K562 (cell line): Measurements from ENCODE around the gene ZNF335. TPM values are rescaled to one million over a fixed set of nuclear protein-coding genes. Genes with fewer than 3 reads are reported as not detected.

Experiments used
- CREB3L1 ChIP-seq: fragments of 450-650 bp; IDR thresholded peaks from 2 replicates; pipeline ENCODE4 v1.6.1; 2014; ENCODE audit warnings: low read depth, mild to moderate bottlenecking, moderate library complexity, borderline replicate concordance
- E2F8 ChIP-seq: fragments of 450-650 bp; IDR thresholded peaks from 2 replicates; pipeline ENCODE4 v1.7.1; 2018; ENCODE audit warnings: mild to moderate bottlenecking, low read depth; ENCODE audit not compliant: partially characterized antibody
- FOXK1 ChIP-seq: sonication (generic); formaldehyde crosslinking; IDR thresholded peaks from 2 replicates; pipeline ENCODE4 v1.8.0; 2022; ENCODE audit warnings: missing genetic modification reagents, mild to moderate bottlenecking, borderline replicate concordance
- GATA2 ChIP-seq: sonication (generic); formaldehyde crosslinking; IDR thresholded peaks from 2 replicates; pipeline ENCODE4 v1.4.0; 2020; ENCODE audit warnings: mild to moderate bottlenecking, missing genetic modification reagents
- GTF3C2 ChIP-seq: IDR thresholded peaks from 3 replicates; pipeline ENCODE4 v1.6.1; 2011; ENCODE audit warnings: borderline replicate concordance, mild to moderate bottlenecking, moderate library complexity; ENCODE audit not compliant: insufficient read length; ENCODE audit errors: extremely low read depth
- HLTF ChIP-seq: fragments of 450-650 bp; IDR thresholded peaks from 2 replicates; pipeline ENCODE4 v1.6.1; 2016
- KDM4B ChIP-seq, 2 experiments: fragments of 450-650 bp in 1 of 2; sonication (generic) in 1 of 2; IDR thresholded peaks; 2 replicates each; pipeline ENCODE4 v1.6.1; 2016 to 2017; ENCODE audit warnings: borderline replicate concordance in 2 of 2, antibody characterized with exemption in 1 of 2, low read depth in 1 of 2, mild to moderate bottlenecking in 1 of 2
- NUFIP1 ChIP-seq: fragments of 450-650 bp; IDR thresholded peaks from 2 replicates; pipeline ENCODE4 v1.6.1; 2018; ENCODE audit not compliant: partially characterized antibody
- PHF21A ChIP-seq: fragments of 450-650 bp; IDR thresholded peaks from 2 replicates; pipeline ENCODE4 v1.6.1; 2017; ENCODE audit warnings: low read depth, borderline replicate concordance
- POLR3G ChIP-seq: IDR thresholded peaks from 2 replicates; pipeline ENCODE4 v1.6.1; 2011; ENCODE audit not compliant: insufficient read length, insufficient replicate concordance; ENCODE audit errors: extremely low read depth
- RBM39 ChIP-seq: fragments of 200-400 bp; formaldehyde crosslinking; optimal IDR thresholded peaks from 2 replicates; pipeline ENCODE3; 2018; ENCODE audit warnings: low read depth, low read length
- RNF2 ChIP-seq: sonication (generic); IDR thresholded peaks from 2 replicates; pipeline ENCODE4 v1.6.1; 2016
- SETDB1 ChIP-seq: IDR thresholded peaks from one replicate; pipeline ENCODE4 v1.6.1; 2012; ENCODE audit warnings: low read length, control low read depth, inconsistent platforms
- ZEB2 ChIP-seq: fragments of 450-650 bp; IDR thresholded peaks from 2 replicates; pipeline ENCODE4 v1.6.1; 2016
- ZFP1 ChIP-seq: fragments of 450-650 bp; formaldehyde crosslinking; IDR thresholded peaks from 2 replicates; pipeline ENCODE4 v1.4.0; 2020; ENCODE audit warnings: mild to moderate bottlenecking, mixed read lengths
- ZNF324 ChIP-seq: fragments of 250-450 bp; sonication (Bioruptor Pico); IDR thresholded peaks from 2 replicates; pipeline ENCODE4 v1.4.0; 2020; ENCODE audit warnings: mild to moderate bottlenecking
- ZNF408 ChIP-seq: fragments of 250-450 bp; sonication (Bioruptor Pico); IDR thresholded peaks from 2 replicates; pipeline ENCODE4 v1.4.0; 2020; ENCODE audit warnings: low read depth, mild to moderate bottlenecking, moderate library complexity
- ZNF695 ChIP-seq: fragments of 450-650 bp; formaldehyde crosslinking; IDR thresholded peaks from 2 replicates; pipeline ENCODE4 v1.4.0; 2020; ENCODE audit warnings: mild to moderate bottlenecking, moderate library complexity
- polyA plus RNA-seq, 8 experiments: library from polyadenylated mRNA; depleted of rRNA in 4 of 8; stranded (reverse) in 5 of 8; unstranded in 3 of 8; fragments of >200 nt; fragmentation: Nextera tagmentation in 2 of 8; fragmentation: Illumina TruSeq in 1 of 8; extraction: Ambion mirVana in 2 of 8; extraction: Trizol in 1 of 8; gene quantifications; 2 replicates each; pipeline versions ENCODE4 v1.2.1 to v1.2.3, GENCODE V29; 2011 to 2014; ENCODE audit warnings: inconsistent platforms in 1 of 8, missing spikeins in 1 of 8
- total RNA-seq, 7 experiments: library from RNA; depleted of rRNA in 6 of 7; stranded (reverse); fragments of >200 nt in 6 of 7; fragmentation: Illumina TruSeq in 2 of 7; extraction: Trizol in 2 of 7; gene quantifications; 2 replicates each; pipeline versions ENCODE4 v1.2.1 to v1.2.3, GENCODE V29; 2011 to 2021; ENCODE audit warnings: low replicate concordance in 1 of 7

The ZNF335 gene
- total and polyA plus RNA-seq, 9 of the 15 experiments (the other 6 are each of a cell fraction or from before 2014, with no cell fraction given): 0.39 to 16.0 (median 7.6) TPM

DNA sequence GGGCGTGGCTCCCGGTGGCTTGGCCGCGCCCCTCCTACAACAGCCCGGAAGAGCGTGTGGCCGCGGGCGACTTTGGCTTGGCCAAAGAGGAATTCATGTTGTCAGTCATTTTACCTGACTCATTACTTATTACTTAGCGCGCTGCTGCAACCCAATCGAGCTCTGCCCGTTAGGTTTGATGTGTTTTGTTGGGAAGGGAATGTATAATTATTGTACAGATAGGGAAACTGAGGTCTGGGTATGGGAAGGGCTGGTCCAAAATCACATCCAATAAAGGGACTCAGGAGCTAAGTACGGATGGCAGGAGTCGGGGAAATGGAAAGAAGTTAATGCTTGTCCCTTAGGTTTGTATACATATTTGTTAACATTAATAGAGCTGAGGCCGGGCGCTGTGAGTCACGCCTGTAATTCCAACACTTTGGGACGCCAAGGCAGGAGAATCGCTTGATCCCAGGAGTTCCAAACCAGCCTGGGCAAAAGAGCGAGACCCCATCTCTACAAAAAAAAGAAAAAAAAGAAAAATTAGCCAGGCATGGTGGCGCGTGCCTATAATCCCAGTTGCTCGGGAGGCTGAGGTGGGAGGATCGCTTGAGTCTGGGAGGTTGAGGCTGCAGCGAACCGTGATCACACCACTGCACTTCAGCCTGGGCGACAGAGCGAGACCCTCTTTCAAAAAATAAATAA lies 639 bp upstream of the ZNF335 start (continued):
- no peak for TF ChIP-seq E2F8
- no peak for TF ChIP-seq PHF21A
- TF ChIP-seq GTF3C2: no peak
- TF ChIP-seq ZEB2: no peak
- 0 out of 2 replicates have a peak, but pooled peaks have one; percentile 63 for TF ChIP-seq FOXK1 (CRISPR knock-in tag)
- TF ChIP-seq SETDB1: no peak
- TF ChIP-seq GATA2 (CRISPR knock-in tag): no peak
- no peak for TF ChIP-seq HLTF
- no peak for TF ChIP-seq RNF2
- no peak for TF ChIP-seq POLR3G
- no peak for TF ChIP-seq KDM4B (IDR thresholded peaks at IDR 0.05; ENCODE audit: borderline replicate concordance in 2 of 2, low read depth in 1 of 2)
- TF ChIP-seq RBM39: no peak
- TF ChIP-seq NUFIP1: peak; percentile 12
- TF ChIP-seq ZFP1 (CRISPR knock-in tag): no peak
- TF ChIP-seq ZNF408 (CRISPR knock-in tag): no peak
- TF ChIP-seq CREB3L1: no peak
- TF ChIP-seq ZNF324: no peak
- no peak for TF ChIP-seq ZNF695 (CRISPR knock-in tag)
